Panc1 (cell line): Measurements from ENCODE around the gene GUCY2C. TPM values are rescaled to one million over a fixed set of nuclear protein-coding genes. Genes with fewer than 3 reads are reported as not detected.

Experiments
- ATAC-seq: fragments of 200-7000 bp; cut with Tn5 transposase; 2 replicates; pipeline ENCODE4 v1.9.1; 2020; ENCODE audit warnings: mild to moderate bottlenecking, moderate library complexity
- BruUV-seq: library from RNA; stranded (reverse); fragments of 400-500 nt; replicated peaks from 2 replicates; lab custom pipeline; 2021; lab: Mats Ljungman, UMichigan
- CTCF ChIA-PET: fragments of 300-600 bp; sonication (Branson Sonifier 250); formaldehyde crosslinking; loops from one replicate; lab custom pipeline; 2022; ENCODE audit warnings: antibody characterized with exemption; lab: Charles Lee
- POLR2A ChIA-PET: fragments of 300-600 bp; sonication (Branson Sonifier 250); formaldehyde crosslinking; loops from one replicate; lab custom pipeline; 2022; ENCODE audit warnings: antibody characterized with exemption; lab: Charles Lee
- DNase-seq: peaks from one replicate; pipeline ENCODE4 v3.0.0-alpha.2; 2010; ENCODE audit warnings: low read depth, low spot score
- H3K27ac ChIP-seq: 2 replicates; pipeline ENCODE4 v1.5.1; 2011; ENCODE audit warnings: mild to moderate bottlenecking, low read length, inconsistent platforms
- H3K27me3 ChIP-seq: fragments of 200-500 bp; sonication (Bioruptor generic); 2 replicates; pipeline ENCODE4 v1.6.0; 2014; ENCODE audit warnings: low read length, inconsistent platforms; ENCODE audit not compliant: control insufficient read depth, insufficient read depth
- H3K36me3 ChIP-seq: fragments of 200-500 bp; sonication (Bioruptor generic); 2 replicates; pipeline ENCODE4 v1.5.1; 2014; ENCODE audit warnings: inconsistent platforms, mild to moderate bottlenecking, low read length, moderate library complexity; ENCODE audit not compliant: control insufficient read depth, insufficient read depth
- H3K4me1 ChIP-seq: 2 replicates; pipeline ENCODE4 v1.5.1; 2011; ENCODE audit warnings: inconsistent platforms, mild to moderate bottlenecking, low read length, moderate library complexity; ENCODE audit not compliant: control insufficient read depth, insufficient read depth
- H3K4me3 ChIP-seq, 2 experiments: 2 replicates each; pipeline ENCODE4 v1.5.1; 2011 to 2012; ENCODE audit warnings: low read depth in 2 of 2, low read length in 2 of 2, mild to moderate bottlenecking in 2 of 2, inconsistent platforms in 1 of 2, moderate library complexity in 1 of 2
- H3K9me3 ChIP-seq: fragments of 200-500 bp; sonication (Bioruptor generic); 2 replicates; pipeline ENCODE4 v1.5.1; 2014; ENCODE audit warnings: low read depth, mild to moderate bottlenecking, inconsistent platforms, low read length, moderate library complexity; ENCODE audit not compliant: control insufficient read depth, insufficient read depth
- POLR2AphosphoS5 ChIP-seq: IDR thresholded peaks from 2 replicates; pipeline ENCODE4 v1.6.1; 2012; ENCODE audit warnings: mild to moderate bottlenecking, low read depth, low read length, moderate library complexity
- SIN3A ChIP-seq: IDR thresholded peaks from 2 replicates; pipeline ENCODE4 v1.6.1; 2012; ENCODE audit warnings: low read depth, mild to moderate bottlenecking, low read length, moderate library complexity, borderline replicate concordance; ENCODE audit not compliant: insufficient read depth
- TCF7L2 ChIP-seq: IDR thresholded peaks from 2 replicates; pipeline ENCODE4 v1.6.1; 2011; ENCODE audit warnings: mild to moderate bottlenecking, low read depth, low read length, inconsistent platforms
- in situ Hi-C: cut with HindIII; loops from 2 replicates; pipeline ENCODE4 v1.10.0; 2016; ENCODE audit warnings: low sequenced_read_pairs, low pct_unique_long_range_greater_than_20kb
- intact Hi-C: fragments of 100-400 bp; cut with micrococcal nuclease; formaldehyde crosslinking; loops from one replicate; pipeline ENCODE4 v1.10.0; 2022; ENCODE audit not compliant: unreplicated experiment
- total RNA-seq: library from RNA; stranded (reverse); gene quantifications from one replicate; pipeline ENCODE4 v1.2.1, GENCODE V29; 2021; ENCODE audit not compliant: unreplicated experiment
- TF ChIP-seq, protein P1 (sequence below): fragments of 450-650 bp; IDR thresholded peaks from 2 replicates; pipeline ENCODE4 v1.5.1; 2017; ENCODE audit warnings: mild to moderate bottlenecking
- TF ChIP-seq, protein P2 (sequence below), 2 experiments: IDR thresholded peaks; 2 replicates each; pipeline ENCODE4 v1.6.1; 2011 to 2012; ENCODE audit warnings: low read depth in 2 of 2, control low read depth in 1 of 2, low read length in 1 of 2, mild to moderate bottlenecking in 1 of 2, moderate library complexity in 1 of 2; ENCODE audit not compliant: insufficient read depth in 1 of 2

The GUCY2C gene
- total RNA-seq, 1 experiment from 2014 or later = 0.13 TPM

DNA sequence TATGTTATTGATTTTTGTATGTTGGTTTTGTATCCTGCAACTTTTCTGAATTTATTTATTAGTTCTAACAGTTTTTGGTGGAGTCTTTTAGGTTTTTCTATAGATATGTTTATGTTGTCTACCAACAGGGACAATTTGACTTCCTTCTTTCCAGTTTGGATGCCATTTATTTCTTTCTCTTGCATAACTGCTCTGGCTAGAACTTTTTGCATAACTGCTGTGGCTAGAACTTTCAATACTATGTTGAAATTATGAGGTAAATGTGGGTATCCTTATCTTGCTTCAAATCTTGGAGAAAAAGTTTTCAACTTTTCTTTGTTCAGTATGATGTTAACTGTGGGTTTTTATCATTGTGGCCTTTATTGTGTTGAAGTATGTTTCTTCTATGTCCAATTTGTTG lies 88.8 kb downstream of the GUCY2C start:
- no peak overlapping the region for H3K27ac ChIP-seq
- intact Hi-C loops (no loop called here), in situ Hi-C loops (no loop called here)
- no peaks in the 10 kb centered on the region for H3K36me3 ChIP-seq
- H3K4me3 ChIP-seq = no peak overlapping the region
- POLR2A ChIA-PET = no interaction called here
- BruUV-seq = no TSS peak
- CTCF ChIA-PET = no interaction called here
- H3K27me3 ChIP-seq = no peaks in the 10 kb centered on the region
- TF ChIP-seq, protein P1, sequence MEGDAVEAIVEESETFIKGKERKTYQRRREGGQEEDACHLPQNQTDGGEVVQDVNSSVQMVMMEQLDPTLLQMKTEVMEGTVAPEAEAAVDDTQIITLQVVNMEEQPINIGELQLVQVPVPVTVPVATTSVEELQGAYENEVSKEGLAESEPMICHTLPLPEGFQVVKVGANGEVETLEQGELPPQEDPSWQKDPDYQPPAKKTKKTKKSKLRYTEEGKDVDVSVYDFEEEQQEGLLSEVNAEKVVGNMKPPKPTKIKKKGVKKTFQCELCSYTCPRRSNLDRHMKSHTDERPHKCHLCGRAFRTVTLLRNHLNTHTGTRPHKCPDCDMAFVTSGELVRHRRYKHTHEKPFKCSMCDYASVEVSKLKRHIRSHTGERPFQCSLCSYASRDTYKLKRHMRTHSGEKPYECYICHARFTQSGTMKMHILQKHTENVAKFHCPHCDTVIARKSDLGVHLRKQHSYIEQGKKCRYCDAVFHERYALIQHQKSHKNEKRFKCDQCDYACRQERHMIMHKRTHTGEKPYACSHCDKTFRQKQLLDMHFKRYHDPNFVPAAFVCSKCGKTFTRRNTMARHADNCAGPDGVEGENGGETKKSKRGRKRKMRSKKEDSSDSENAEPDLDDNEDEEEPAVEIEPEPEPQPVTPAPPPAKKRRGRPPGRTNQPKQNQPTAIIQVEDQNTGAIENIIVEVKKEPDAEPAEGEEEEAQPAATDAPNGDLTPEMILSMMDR = no peak
- TF ChIP-seq POLR2AphosphoS5 = no peak
- no peak for TF ChIP-seq TCF7L2
- no peak for TF ChIP-seq SIN3A
- TF ChIP-seq, protein P2, sequence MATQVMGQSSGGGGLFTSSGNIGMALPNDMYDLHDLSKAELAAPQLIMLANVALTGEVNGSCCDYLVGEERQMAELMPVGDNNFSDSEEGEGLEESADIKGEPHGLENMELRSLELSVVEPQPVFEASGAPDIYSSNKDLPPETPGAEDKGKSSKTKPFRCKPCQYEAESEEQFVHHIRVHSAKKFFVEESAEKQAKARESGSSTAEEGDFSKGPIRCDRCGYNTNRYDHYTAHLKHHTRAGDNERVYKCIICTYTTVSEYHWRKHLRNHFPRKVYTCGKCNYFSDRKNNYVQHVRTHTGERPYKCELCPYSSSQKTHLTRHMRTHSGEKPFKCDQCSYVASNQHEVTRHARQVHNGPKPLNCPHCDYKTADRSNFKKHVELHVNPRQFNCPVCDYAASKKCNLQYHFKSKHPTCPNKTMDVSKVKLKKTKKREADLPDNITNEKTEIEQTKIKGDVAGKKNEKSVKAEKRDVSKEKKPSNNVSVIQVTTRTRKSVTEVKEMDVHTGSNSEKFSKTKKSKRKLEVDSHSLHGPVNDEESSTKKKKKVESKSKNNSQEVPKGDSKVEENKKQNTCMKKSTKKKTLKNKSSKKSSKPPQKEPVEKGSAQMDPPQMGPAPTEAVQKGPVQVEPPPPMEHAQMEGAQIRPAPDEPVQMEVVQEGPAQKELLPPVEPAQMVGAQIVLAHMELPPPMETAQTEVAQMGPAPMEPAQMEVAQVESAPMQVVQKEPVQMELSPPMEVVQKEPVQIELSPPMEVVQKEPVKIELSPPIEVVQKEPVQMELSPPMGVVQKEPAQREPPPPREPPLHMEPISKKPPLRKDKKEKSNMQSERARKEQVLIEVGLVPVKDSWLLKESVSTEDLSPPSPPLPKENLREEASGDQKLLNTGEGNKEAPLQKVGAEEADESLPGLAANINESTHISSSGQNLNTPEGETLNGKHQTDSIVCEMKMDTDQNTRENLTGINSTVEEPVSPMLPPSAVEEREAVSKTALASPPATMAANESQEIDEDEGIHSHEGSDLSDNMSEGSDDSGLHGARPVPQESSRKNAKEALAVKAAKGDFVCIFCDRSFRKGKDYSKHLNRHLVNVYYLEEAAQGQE (IDR thresholded peaks at IDR 0.05; ENCODE audit: insufficient read depth in 1 of 2, low read depth in 2 of 2, low read length in 1 of 2) = no peak
- H3K9me3 ChIP-seq = peaks cover 15% of the 10 kb centered on the region; the same call in 1 of the 2 replicates
- DNase-seq = no peak
- ATAC-seq = no peak
- no peaks in the 10 kb centered on the region for H3K4me1 ChIP-seq

DNA sequence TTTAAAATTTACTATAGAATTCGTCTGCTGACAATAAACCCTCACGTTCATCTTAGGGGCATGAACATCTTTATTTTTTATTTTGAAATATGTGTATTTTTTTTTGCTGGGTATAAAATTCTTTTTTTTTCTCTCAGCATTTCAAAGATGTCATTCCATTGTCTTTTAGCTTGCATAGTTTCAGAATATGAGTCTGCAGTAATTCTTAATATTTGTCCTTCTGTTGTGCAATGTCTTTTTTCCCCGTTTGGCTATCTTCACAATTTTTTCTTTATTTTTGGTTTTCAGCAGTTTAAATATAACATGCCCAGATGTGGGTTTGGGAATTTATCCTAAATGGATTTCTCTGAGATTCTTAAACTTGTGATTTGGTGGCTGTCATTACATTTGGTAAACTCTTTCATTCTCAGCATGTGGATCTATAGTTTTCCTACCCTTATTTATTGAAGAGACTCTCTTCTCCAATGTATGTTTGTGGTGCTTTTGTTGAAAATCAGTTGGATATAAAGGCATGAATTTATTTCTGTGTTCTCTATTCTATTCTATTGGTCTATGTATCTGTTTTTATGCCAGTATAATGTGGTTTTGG lies 90.9 kb downstream of the GUCY2C start:
- no peak for DNase-seq
- no TSS peak for BruUV-seq
- no peak for ATAC-seq
- CTCF ChIA-PET = no interaction called here
- POLR2A ChIA-PET = no interaction called here
- Histone ChIP-seq H3K4me1 (no peaks in the 10 kb centered on the region), H3K9me3 (peaks cover 15% of the 10 kb centered on the region; the same call in 1 of the 2 replicates), H3K27me3 (no peaks in the 10 kb centered on the region), H3K27ac (no peak overlapping the region), H3K4me3 (no peak overlapping the region), H3K36me3 (no peaks in the 10 kb centered on the region)
- TF ChIP-seq POLR2AphosphoS5 = no peak
- TF ChIP-seq TCF7L2 = no peak
- TF ChIP-seq, protein P2 (IDR thresholded peaks at IDR 0.05; ENCODE audit: insufficient read depth in 1 of 2, low read depth in 2 of 2, low read length in 1 of 2) = no peak
- TF ChIP-seq SIN3A = no peak
- TF ChIP-seq, protein P1 = no peak
- intact Hi-C loops (no loop called here), in situ Hi-C loops (no loop called here)
